Lower lobe of right lung (tissue), 2 donors: ENCODE data around the gene KBTBD3. TPM values are rescaled to one million over a fixed set of nuclear protein-coding genes. Genes with fewer than 3 reads are reported as not detected.

Source experiments
- ATAC-seq, 2 donors: fragments of 200-7000 bp; cut with Tn5 transposase; one replicate each; pipeline ENCODE4 v1.9.1; 2020 to 2022; ENCODE audit warnings: mild to moderate bottlenecking in 2 of 2, moderate library complexity in 2 of 2
- DNase-seq: peaks from one replicate; pipeline ENCODE4 v3.0.0-alpha.2; 2020
- H3K27ac ChIP-seq: fragments of 200-600 bp; one replicate; pipeline ENCODE4 v1.8.0; 2022
- H3K27me3 ChIP-seq: fragments of 200-600 bp; one replicate; pipeline ENCODE4 v1.8.0; 2022; ENCODE audit warnings: low read depth
- H3K36me3 ChIP-seq: fragments of 200-600 bp; one replicate; pipeline ENCODE4 v1.8.0; 2022; ENCODE audit warnings: mild to moderate bottlenecking
- H3K4me1 ChIP-seq: fragments of 200-600 bp; one replicate; pipeline ENCODE4 v1.8.0; 2022
- H3K4me3 ChIP-seq: fragments of 200-600 bp; one replicate; pipeline ENCODE4 v1.8.0; 2022; ENCODE audit warnings: mild to moderate bottlenecking
- H3K9me3 ChIP-seq: fragments of 200-600 bp; one replicate; pipeline ENCODE4 v1.8.0; 2022
- CTCF ChIP-seq: fragments of 200-600 bp; IDR thresholded peaks from one replicate; pipeline ENCODE4 v1.8.0; 2022; ENCODE audit warnings: antibody characterized with exemption, mild to moderate bottlenecking
- intact Hi-C: fragments of 100-400 bp; cut with DNase I; formaldehyde crosslinking; loops from one replicate; pipeline ENCODE4 v1.11.0; 2022
- total RNA-seq: library from RNA; stranded (reverse); fragmentation: NEBNext Ultra II Directional; extraction: Animal tissue kit (Norgen Biotek cat#: 25700); gene quantifications from one replicate; pipeline ENCODE4 v1.2.1, GENCODE V29; 2021
- donor health status: DM: no; HTN: yes; CAD: no; lungs with severe emphysema.

The KBTBD3 gene
- total RNA-seq, 1 donor from 2014 or later = 10.4 TPM

GRCh38 chr11:106021967-106022794 lies 55.0 kb downstream of the KBTBD3 start, which contains the start of gene MSANTD4:
MSANTD4 (minus strand) TSS chr11:106022240; CDS start chr11:106010917, 11,323 bp downstream.
- H3K27ac ChIP-seq = peak within 1 kb of the TSS; percentile 82
- peaks cover 23% of the 10 kb centered on the region for H3K4me1 ChIP-seq
- peak within 1 kb of the TSS; percentile 97 for H3K4me3 ChIP-seq
- H3K36me3 ChIP-seq = no peaks in the 10 kb centered on the region
- TF ChIP-seq CTCF = no peak
- intact Hi-C loops = no loop called here
- no peaks in the 10 kb centered on the region for H3K27me3 ChIP-seq
- ATAC-seq (peak; percentile 99 to 100), DNase-seq (peak; percentile 99)
- H3K9me3 ChIP-seq = no peaks in the 10 kb centered on the region

- no peaks in the 10 kb centered on the region for H3K9me3 ChIP-seq
- DNase-seq (no peak), ATAC-seq (peak; percentile 7 to 29)
- peak overlapping the region; percentile 82 for H3K27ac ChIP-seq
- H3K4me1 ChIP-seq = peaks cover 23% of the 10 kb centered on the region
- intact Hi-C loops = no loop called here
- TF ChIP-seq CTCF = no peak
- no peaks in the 10 kb centered on the region for H3K36me3 ChIP-seq
- no peaks in the 10 kb centered on the region for H3K27me3 ChIP-seq
- peak overlapping the region; percentile 97 for H3K4me3 ChIP-seq
These were observed 55.8 kb downstream of the KBTBD3 start for GRCh38 chr11:106021181-106021966.

- H3K36me3 ChIP-seq = no peaks in the 10 kb centered on the region
- ATAC-seq (no peak), DNase-seq (no peak)
- H3K4me1 ChIP-seq = peaks cover 28% of the 10 kb centered on the region
- no peak overlapping the region for H3K4me3 ChIP-seq
- intact Hi-C loops = no loop called here
- no peak overlapping the region for H3K27ac ChIP-seq
- TF ChIP-seq CTCF = no peak
- H3K9me3 ChIP-seq = no peaks in the 10 kb centered on the region
- no peaks in the 10 kb centered on the region for H3K27me3 ChIP-seq
These were observed 60.1 kb downstream of the KBTBD3 start for GRCh38 chr11:106017093-106017492.

GRCh38 chr11:106015066-106015465 lies 62.1 kb downstream of the KBTBD3 start:
- Histone ChIP-seq H3K27me3 (no peaks in the 10 kb centered on the region), H3K36me3 (peaks cover 8% of the 10 kb centered on the region), H3K27ac (no peak overlapping the region), H3K4me3 (no peak overlapping the region), H3K4me1 (peaks cover 14% of the 10 kb centered on the region), H3K9me3 (no peaks in the 10 kb centered on the region)
- TF ChIP-seq CTCF = no peak
- no peak for ATAC-seq
- DNase-seq = no peak
- intact Hi-C loops = no loop called here

- no peak for ATAC-seq
These were observed 62.5 kb downstream of the KBTBD3 start for GRCh38 chr11:106014620-106015019.

More at GRCh38 chr11:106014620-106015019, 62.5 kb downstream of the KBTBD3 start:
- no peak overlapping the region for H3K4me3 ChIP-seq
- no peak for TF ChIP-seq CTCF
- peaks cover 14% of the 10 kb centered on the region for H3K4me1 ChIP-seq
- H3K27me3 ChIP-seq = no peaks in the 10 kb centered on the region
- DNase-seq = no peak
- H3K36me3 ChIP-seq = peaks cover 12% of the 10 kb centered on the region
- H3K9me3 ChIP-seq = no peaks in the 10 kb centered on the region
- H3K27ac ChIP-seq = no peak overlapping the region
- intact Hi-C loops = no loop called here
